Frontal cortex (tissue), 4 donors: ENCODE measurements around the gene CCDC187. TPM values are rescaled to one million over a fixed set of nuclear protein-coding genes. Genes with fewer than 3 reads are reported as not detected.
A peak's percentile ranks its signal among the peaks of the same experiment; 100 is the strongest.
"Not testable (repeated sequence)": the region's sequence is repeated elsewhere in the genome, so short reads cannot be mapped to it uniquely, and the experiment has no call there.

Experiments used
- DNase-seq, 2 donors: peaks; one replicate each; pipeline ENCODE4 v3.0.0; 2012; ENCODE audit warnings: low spot score in 2 of 2
- FAIRE-seq: peaks from 2 replicates; lab custom pipeline; 2012; peaks lifted over from hg19 to GRCh38; lab: Jason Lieb, UNC
- total RNA-seq: library from RNA; depleted of rRNA; stranded (reverse); fragments of >200 nt; gene quantifications from one replicate; pipeline ENCODE4 v1.2.3, GENCODE V29; 2014
- donor health status: control.
- donor health status: control.
- donor health status: control.

Gene CCDC187
- 0.41 TPM for total RNA-seq

DNA sequence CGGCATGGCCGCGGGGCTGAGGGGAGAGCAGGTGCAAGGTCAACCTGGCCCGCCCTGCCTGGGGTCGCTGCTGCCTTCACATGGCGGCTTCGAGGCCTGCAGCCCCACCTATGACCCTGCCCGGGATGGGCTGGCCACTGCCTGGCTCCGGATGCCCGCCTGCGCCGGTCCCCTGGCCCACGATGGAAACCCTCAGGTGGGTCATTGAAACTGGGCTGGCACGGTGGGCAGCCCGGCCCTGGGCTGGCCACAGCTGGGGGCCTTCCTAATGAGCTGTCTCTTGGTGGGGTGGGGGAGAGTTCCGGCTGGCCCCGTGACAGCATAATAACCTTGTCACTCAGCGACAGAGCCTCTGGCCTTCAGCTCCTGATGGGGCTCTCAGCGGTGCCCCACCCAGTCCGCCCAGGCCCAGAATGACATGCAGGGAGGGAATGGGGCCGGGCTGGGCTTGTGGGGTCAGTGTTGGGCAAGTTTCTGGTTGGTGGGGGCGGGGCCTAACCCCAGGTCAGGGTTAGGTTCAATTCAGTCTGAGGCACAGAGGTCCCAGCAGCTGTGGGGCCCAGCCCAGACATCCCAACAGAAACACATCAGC is at the start of gene CCDC187:
Gene CCDC187, minus strand, starts transcription at position 270 of the 592 bp plus-strand sequence. Its CDS starts 264 bp downstream, at position 6.
- DNase-seq = no peak
- FAIRE-seq = no peak

DNA sequence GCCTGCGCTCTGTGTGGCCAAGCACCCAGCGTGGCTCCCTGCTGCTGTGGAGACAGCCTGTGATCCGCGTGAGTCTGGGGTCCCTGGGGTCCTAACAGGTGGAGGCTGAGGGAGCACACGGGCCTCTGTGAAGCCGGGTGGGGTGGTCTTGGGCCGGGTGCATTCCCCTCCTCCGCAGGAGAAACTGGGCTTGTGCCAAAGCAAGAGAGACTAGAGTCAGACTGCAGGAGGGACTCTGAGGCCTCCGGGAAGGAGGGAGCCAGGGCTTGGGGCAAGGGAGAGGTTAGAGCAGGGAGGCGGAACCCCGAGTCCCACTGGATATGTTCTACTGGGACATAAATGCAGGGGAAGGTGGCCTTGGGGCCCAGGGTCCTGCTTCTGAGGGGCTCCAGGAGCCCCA is 49.2 kb upstream of the CCDC187 start:
- no peak for FAIRE-seq
- no peak for DNase-seq

DNA sequence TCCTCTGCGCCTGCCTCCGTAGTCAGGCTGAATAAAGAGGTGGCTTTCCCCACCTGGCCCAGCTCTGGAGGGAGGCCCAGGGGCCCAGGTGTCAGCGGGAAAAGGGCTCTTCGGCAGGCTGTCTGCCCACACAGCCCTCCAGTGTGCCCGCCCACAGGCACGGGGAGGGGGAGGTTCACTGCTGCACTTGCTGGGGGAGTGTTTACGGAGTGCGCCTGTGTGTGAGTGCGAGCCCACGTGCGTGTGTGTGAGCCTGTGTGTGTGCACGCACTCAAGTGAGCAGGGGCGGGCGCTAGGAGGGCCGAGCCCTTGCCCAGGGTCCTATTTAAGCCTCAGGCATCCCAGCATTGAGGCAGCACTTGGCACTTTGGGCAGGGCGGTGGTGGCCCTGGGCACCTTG is 48.8 kb upstream of the CCDC187 start:
- peak in 1 of 2 donors; percentile 67 for DNase-seq
- FAIRE-seq = no peak

DNA sequence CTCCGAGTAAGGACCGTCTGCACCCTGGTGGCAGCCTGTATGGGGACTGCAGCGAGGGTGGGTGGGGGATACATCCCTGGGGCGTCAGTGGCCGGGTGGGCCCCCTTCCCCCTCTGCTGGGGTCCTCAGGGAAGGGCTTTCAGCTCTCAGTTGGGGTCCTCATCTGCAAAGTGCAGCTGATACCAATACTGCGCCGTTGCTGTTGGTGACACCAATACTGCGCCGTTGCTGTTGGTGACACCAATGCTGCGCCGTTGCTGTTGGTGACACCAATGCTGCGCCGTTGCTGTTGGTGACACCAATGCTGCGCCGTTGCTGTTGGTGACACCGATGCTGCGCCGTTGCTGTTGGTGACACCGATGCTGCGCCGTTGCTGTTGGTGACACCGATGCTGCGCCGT is 48.0 kb upstream of the CCDC187 start:
- not testable (repeated sequence) for FAIRE-seq

DNA sequence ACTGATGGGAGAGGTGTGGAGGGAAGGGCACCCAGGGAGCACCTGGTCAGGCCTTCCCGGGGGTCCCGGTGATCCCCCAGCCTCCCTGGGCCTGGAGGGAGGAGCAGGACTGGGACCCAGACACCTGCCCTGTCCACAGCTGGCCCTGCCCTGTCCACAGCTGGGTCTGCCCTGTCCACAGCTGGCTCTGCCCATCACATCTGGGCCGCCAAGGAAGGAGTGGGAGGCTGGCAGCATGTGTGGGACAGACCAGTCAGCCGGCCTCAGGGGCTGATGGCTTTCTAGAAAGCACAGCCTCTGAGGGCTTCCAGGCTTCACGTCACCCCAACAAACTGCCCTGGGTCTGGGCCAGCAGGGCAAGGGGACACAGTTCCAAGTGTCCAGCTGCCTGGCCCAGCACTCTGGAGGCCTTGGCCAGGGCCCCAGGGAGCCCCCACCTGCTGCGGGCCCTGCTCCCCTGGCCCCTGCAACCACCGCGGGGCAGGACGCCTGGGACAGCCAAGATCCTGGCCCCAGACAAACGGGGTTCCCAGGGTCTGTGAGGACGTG is 47.4 kb upstream of the CCDC187 start:
- DNase-seq = no peak
- no peak for FAIRE-seq

More for the DNA sequence above, 48.0 kb upstream of the CCDC187 start:
- DNase-seq = not testable (repeated sequence)

DNA sequence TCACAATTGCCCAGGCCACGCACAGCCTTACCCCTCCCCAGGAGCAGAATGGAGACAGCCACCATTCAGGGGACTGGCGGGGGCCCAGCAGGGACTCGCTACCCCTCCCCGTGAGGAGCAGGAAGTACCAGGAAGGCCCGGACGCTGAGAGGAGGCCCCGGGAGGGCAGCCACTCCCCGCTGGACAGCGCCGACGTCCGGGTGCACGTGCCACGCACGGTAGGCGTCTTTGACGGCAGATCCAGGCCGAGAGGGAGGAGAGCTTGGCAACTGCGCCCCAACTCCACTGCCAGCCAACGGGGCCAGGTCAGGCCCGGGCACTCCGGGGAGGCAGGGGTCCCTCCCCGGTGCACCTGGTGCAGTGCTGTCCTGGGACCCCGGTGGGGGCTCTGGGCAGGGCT is 45.7 kb upstream of the CCDC187 start:
- DNase-seq (no peak), FAIRE-seq (no peak)

DNA sequence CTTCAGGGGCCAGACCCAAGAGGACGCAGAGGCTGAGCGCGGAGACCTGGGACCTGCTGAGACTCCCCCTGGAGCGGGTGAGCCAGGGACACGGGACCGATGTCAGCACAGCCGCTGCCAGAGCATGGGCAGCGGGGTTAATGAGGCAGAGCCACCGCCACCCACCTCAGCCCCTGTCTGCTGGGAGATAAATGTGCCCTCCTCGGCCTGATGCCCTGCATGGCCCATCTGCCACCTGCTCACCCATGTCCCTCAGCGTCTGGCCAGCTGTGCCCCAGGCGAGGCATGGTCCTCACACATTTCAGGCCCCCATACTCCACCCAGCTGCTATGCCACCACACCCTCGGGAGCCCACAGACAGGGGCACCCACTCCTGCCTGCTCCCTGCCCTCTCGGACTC is 44.8 kb upstream of the CCDC187 start:
- FAIRE-seq (no peak), DNase-seq (no peak)

DNA sequence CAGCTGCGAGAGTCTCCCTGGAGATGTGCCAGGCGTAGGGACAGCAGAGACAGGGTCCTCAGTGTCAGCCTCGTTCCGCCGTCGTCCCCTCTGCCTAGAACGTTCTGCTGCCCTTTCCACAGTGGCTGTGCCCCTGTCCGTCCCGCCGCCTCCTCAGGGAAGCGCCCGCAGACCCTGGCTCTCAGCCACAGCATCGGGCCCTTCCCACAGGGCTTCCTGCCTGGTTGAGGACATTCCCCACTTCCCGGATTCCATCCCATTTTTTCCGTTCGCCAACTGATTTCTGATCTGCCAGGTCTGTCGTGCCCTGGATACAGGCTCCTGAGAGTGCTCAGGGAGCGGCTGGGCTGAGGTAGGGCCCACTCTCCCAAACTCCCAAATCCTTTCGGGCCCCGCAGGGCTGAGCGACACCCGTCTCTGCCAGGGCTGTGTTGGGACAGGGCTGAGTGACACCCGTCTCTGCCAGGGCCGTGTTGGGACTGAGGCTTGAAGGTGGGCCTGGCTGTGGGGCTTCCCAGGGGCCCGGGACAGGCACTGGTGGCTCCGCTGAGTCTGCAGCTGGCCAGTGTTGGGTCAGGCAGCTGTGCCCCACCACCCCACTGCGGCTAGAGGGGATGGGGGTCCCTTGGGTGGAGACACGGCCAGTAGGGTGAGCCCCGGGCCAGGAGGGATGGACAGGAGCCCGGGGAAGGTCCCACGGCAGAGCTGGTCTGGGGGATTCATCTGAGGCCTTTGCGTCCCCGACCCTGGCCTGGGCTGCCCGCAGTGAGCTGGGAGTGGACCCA is 43.8 kb upstream of the CCDC187 start:
- no peak for FAIRE-seq
- DNase-seq = no peak

DNA sequence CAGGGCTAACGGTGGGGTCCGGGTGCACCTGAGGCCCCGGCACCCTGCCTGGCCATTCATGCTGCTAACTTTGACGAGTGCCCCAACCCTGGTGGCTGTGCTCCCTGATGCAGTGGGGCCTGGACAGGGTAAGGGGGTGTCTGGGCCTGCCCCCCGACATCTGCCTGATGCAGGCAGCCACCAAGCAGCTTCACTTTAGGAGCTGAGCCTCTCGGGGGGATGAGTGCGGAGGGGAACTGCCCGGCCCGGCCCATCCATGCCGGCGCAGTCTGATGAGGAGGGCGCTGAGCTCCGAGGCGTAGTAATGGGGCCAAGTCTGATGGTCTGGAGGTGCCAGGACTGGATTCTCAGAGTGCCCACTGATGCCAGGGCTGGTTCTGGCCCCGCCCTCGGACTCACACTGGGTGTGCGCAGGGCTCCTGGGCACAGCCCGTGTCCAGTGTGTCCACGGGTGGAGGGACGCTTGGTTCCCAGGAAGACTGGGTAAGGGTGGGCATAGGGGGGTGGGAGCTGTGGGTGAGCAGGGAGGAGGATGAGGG is 43.1 kb upstream of the CCDC187 start:
- no peak for DNase-seq

DNA sequence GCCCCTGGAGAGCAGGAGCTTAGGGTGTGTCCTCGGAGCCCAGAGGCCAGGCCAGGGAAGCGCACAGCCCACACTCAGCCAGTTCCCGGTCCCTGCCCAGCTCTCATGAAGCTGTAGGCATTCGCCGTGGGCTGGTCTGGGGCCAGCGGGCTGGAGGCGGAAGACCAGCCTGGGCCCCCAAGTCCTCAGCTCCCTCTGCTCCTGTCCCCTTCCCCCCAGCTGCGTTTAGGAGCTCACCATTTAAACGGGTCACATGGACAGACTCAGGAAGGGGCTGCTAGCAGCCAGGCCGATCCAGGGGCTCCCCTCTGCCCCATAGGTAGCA is 42.2 kb upstream of the CCDC187 start:
- FAIRE-seq = no peak

More for the DNA sequence above, 43.1 kb upstream of the CCDC187 start:
- FAIRE-seq = no peak

DNA sequence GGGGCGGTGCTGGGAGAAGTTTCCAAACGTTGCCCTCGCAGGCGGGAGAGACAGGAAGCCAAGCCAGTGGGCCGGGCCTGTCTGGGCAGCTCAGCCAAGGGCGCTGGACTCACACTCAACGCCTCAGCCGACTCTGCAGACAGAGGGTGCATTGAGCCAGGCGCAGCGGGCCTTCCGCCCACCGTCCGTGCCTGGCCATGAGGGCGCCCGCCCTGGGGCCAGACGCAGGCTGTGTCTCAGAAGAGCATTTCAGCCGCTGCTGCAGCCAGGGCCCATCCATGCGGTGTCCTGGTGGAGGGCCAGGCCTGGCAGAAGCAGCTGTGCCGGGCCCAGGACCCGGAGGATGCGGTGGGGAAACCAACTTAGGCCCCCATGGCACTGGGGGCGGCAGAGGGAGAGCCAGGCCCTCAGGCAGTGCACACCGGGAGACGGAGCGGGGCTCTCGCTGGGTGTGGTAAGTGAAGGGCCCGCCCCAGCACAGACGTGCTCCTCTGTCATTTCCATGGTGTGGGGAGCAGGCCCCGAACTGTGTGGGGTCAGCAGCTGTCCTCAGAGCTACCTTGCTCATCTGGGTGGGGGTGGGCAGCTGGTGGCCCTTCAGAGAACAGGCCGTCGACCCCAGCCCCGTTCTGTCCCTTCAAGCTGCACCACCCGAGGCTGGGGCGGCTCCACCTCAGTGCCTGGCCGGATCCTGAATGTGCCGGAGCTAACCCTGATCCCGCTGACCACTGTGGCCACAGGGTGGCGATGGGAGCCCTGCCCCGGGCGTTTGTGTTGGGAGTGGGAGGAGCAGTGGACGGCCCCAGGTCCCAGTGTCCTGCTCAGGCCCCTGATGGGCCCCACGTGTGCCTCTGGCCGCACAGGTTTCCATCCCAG is 41.6 kb upstream of the CCDC187 start:
- FAIRE-seq (no peak), DNase-seq (peak; percentile 55 to 79)

More for the DNA sequence above, 42.2 kb upstream of the CCDC187 start:
- no peak for DNase-seq

DNA sequence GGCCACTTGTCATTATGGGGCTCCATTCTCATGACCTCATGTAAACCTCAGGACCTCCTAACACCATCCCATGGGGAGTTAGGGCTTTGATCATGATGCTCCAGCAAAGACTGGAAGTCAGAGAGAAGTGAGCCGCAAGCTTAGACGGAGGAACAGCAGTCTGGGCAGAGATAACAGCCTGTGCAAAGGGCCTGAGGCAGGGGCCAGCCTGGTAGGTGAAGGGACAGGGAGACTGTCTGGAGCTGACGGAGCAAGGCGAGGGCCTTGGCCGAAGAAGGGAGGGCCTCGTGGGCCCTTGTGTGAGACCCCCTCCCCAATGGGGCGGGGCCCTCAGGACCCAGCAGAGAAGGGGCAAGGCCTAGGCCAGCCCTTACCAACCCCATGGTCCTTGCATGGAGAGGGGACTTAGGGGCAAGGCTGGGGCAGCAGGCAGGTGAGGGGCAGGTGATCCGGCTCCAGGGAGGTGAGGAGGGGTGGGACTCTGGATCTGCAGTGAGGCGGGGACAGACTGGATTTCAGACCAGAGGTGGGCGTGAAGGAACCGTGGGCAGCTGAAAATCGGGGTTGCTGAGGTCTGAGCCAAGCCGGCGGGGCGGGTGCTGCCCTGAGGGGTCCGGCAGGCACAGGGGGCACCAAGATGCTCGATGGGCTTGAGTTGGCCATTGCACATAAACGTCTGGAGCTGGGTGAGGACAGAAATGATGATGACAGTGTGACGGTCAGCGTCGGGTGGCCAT is 40.8 kb upstream of the CCDC187 start:
- no peak for FAIRE-seq
- DNase-seq = no peak

DNA sequence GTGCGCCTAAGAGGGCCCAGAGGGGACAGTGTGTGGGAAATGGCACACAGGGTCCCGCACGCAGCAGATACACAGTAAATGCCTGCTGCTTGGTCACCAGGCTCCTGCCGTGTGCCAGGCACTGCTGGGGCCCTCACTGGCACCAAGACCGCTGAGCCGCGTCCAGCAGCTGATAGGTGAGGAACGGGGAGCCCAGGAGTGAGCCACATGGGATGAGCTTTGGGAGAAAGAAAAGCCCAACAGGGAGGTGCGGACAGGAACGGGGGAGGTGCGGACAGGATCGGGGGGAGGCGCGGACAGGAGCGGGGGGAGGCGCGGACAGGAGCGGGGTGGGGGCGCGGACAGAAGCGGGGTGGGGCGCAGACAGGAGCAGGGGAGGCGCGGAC is 40.0 kb upstream of the CCDC187 start:
- no peak for DNase-seq
- no peak for FAIRE-seq

DNA sequence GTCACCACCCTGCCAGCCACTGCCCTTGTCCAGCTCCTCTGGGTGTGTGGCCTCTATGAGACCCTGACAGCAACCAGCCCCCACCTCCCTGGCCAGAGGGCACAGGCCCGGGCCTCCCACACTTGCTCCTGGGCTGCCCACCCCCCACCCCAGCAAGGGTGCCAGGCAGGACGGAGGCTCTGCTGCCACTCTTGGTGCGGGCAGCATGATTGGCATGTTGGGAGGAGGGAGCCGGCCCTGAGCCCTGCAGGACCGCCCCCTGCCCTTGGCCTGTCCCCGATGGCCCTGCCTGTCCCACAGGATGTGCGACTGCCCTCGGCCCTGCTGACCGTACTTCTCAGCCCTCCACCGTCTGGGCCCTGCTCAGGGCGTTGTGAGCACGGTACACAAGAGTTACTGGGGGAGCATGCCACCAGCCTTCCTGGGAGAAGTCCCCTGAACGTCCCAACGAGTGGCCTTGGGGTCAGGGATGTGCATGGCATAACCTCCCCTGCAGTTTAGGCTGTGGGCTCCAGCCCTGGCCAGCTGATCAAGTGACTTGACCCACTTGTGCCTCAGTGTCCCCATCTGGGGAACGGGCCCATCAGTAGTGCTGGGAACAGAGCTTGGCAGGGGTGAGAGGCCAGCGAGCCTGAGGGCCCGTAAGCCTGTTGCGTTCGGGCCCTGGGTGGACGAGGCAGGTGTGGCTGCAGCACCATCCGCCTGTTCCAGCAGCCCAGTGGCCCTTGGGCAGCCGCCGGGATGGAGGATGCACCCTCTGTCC is 39.4 kb upstream of the CCDC187 start:
- no peak for FAIRE-seq
- no peak for DNase-seq

DNA sequence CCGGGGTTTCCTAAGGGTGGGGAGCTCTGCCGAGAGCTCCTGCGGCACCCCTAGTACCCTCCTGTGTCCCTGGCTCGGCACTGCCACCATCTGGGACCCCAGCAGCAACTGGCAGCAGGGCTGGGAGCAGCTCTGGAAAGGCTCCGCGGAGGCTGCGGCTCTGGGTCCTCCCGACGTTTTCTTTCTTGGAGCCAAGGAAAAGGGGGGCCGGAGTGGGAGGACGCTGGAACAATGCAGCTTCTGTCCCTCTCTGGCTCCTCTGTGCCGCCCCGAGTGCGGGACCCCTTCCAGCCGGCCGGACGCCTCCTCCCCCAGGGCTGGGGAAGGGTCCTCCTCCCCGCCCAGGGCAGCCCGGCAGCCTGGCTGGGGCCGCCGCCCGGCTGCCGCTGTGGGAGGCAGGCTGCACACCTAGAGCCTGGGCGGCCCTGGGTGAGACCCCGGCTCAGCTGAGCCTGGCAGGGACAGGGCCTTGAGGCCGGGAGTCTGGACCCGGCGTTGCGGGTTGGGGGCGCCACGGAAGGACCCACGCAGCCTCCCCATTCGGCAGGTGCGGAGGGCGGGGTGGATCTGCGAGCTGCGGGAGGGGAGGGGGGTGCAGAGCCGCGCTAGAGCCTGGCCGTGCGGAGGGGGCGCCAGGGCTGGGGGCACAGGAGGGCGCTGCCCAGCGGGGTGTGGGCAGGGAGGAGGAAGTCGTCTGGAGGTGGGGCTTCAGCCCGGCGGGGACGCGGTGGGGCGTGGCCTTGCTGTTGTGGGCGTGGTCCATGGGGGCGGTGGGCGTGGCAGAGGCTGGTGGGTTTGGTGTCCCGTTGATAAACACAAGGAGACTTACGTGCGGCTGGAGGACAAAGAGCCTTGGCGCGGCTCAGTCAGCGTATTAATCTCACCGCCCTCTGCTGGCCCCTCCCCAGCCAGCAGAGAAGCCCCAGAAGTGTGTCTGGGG is 38.6 kb upstream of the CCDC187 start:
- DNase-seq (peak; percentile 67 to 80), FAIRE-seq (no peak)

DNA sequence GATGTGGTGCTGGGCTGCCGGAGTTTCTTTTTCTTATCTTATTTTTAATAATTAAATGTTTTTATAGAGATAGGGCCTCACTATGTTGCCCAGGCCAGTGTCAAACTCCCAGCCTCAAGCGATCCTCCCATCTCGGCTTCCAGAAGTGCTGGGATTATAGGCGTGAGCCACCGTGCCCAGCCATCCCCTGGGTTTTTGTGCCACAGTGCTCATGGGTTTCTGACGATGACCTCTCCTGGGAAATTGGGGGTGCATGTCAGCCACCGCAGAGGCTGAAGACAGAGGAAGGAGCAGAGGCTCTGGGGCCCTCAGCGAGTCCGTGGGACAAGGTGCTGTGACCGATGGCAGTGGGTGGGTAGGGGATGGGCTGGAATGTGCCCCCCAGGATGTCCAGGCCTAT is 37.9 kb upstream of the CCDC187 start:
- DNase-seq = no peak
- FAIRE-seq = no peak

DNA sequence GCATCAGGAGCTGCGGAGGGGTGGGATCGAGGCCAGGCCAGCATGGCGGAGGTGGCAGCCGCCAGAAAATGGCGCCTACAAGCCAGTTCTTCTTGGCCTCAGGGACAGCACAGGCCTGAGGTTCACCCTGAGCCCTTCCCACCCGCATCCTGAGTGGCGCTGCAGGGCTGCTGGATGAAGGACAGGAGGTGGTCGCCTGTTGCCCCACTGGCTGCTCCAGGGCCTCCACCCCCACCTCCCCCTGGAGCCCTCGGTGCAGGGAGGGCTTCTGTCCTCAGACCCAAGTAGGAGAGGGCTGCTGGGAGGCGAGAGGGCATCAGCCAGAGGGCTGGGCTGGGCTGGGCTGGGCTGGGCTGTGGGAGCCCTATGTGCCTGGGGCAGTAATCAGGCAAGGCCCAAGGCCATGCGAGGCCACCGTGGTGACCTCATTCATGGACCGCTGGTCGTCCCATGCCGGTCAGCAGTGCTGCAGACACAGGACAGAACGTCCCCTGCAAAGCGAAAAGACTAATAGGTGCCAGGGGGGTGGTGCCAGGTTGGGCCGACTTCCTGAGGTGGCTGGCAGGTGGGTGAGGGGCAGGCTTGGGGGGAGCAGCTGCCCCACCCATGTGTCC is 37.3 kb upstream of the CCDC187 start:
- DNase-seq (no peak), FAIRE-seq (no peak)
